Activated T-helper 1 cell treated with Interleukin-2 at 50 U/mL for 16 hours (primary cell): ENCODE data around the gene GFRA4.

Experiments
- DNase-seq: peaks from one replicate; pipeline ENCODE4 v3.0.0-alpha.2; 2020; ENCODE audit warnings: low read depth

The GFRA4 gene

GRCh38 chr20:3693376-3693775, 30.2 kb upstream of the GFRA4 start:
- DNase-seq = no peak

- no peak for DNase-seq
Measured at GRCh38 chr20:3692706-3693294, 29.6 kb upstream of the GFRA4 start.

- DNase-seq = no peak
Measured at GRCh38 chr20:3691897-3692296, 28.7 kb upstream of the GFRA4 start.

- no peak for DNase-seq
Measured at GRCh38 chr20:3691306-3691705, 28.1 kb upstream of the GFRA4 start.

GRCh38 chr20:3690413-3690812, 27.2 kb upstream of the GFRA4 start:
- no peak for DNase-seq

- DNase-seq = no peak
Measured at GRCh38 chr20:3689978-3690377, 26.8 kb upstream of the GFRA4 start.

- no peak for DNase-seq
Measured at GRCh38 chr20:3687655-3688054, 24.5 kb upstream of the GFRA4 start.

GRCh38 chr20:3686867-3687321, 23.7 kb upstream of the GFRA4 start:
- no peak for DNase-seq

GRCh38 chr20:3686421-3686820, 23.2 kb upstream of the GFRA4 start:
- no peak for DNase-seq

- no peak for DNase-seq
Measured at GRCh38 chr20:3685341-3685740, 22.1 kb upstream of the GFRA4 start.

GRCh38 chr20:3681931-3682781, 19.0 kb upstream of the GFRA4 start, which contains the start of gene ADAM33:
ADAM33 (minus strand) TSS chr20:3682010; CDS start chr20:3682004, 6 bp downstream.
- no peak for DNase-seq

GRCh38 chr20:3681352-3681930, 18.2 kb upstream of the GFRA4 start:
- DNase-seq = no peak

- no peak for DNase-seq
Measured at GRCh38 chr20:3680701-3681351, 17.6 kb upstream of the GFRA4 start.

GRCh38 chr20:3679749-3680700, 16.8 kb upstream of the GFRA4 start:
- no peak for DNase-seq

- DNase-seq = no peak
Measured at GRCh38 chr20:3678856-3679720, 15.9 kb upstream of the GFRA4 start.

GRCh38 chr20:3678198-3678597, 15.0 kb upstream of the GFRA4 start:
- no peak for DNase-seq

GRCh38 chr20:3677733-3678132, 14.5 kb upstream of the GFRA4 start:
- no peak for DNase-seq

GRCh38 chr20:3674995-3675900, 12.0 kb upstream of the GFRA4 start:
- DNase-seq = no peak

- DNase-seq = no peak
Measured at GRCh38 chr20:3674447-3674846, 11.2 kb upstream of the GFRA4 start.
